PC-9 (cell line): ENCODE data around the gene RBAK.
"Not testable (repeated sequence)": the region's sequence is repeated elsewhere in the genome, so short reads cannot be mapped to it uniquely, and the experiment has no call there.

ENCODE experiments used
- EZH2 ChIP-seq: fragments of 200-600 bp; sonication (generic); IDR thresholded peaks from 2 replicates; pipeline ENCODE4 v1.8.0; 2017; ENCODE audit warnings: antibody characterized with exemption, low read depth
- TF ChIP-seq, protein P1 (sequence below): fragments of 200-600 bp; sonication (generic); conservative IDR thresholded peaks from 2 replicates; pipeline ENCODE4 v1.6.1; 2017; ENCODE audit warnings: mixed run types, antibody characterized with exemption, mild to moderate bottlenecking, moderate library complexity

DNA sequence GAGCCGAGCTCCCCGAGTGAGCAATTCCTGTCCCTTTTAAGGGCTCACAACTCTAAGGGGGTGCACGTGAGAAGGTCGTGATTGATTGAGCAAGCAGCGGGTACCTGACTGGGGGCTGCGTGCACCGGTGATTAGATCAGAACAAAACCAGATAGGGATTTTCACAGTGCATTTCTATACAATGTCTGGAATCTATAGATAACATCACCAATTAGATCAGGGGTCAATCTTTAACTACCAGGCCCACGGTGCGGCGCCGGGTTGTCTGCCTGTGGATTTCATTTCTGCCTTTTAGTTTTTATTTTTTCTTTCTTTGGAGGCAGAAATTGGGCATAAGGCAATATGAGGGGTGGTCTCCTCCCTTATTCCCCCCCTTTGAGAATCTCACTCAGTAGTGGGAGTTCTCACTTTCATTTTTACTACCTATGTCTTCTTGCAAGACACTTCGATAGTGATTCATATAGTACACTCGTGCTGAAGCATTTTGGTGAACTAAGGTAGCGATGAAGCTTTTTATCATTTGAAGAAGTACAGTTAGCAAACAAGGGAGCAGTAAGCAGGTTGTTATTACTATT is 24.6 kb upstream of the RBAK start:
- TF ChIP-seq EZH2, result not testable (repeated sequence)
- TF ChIP-seq, protein P1, sequence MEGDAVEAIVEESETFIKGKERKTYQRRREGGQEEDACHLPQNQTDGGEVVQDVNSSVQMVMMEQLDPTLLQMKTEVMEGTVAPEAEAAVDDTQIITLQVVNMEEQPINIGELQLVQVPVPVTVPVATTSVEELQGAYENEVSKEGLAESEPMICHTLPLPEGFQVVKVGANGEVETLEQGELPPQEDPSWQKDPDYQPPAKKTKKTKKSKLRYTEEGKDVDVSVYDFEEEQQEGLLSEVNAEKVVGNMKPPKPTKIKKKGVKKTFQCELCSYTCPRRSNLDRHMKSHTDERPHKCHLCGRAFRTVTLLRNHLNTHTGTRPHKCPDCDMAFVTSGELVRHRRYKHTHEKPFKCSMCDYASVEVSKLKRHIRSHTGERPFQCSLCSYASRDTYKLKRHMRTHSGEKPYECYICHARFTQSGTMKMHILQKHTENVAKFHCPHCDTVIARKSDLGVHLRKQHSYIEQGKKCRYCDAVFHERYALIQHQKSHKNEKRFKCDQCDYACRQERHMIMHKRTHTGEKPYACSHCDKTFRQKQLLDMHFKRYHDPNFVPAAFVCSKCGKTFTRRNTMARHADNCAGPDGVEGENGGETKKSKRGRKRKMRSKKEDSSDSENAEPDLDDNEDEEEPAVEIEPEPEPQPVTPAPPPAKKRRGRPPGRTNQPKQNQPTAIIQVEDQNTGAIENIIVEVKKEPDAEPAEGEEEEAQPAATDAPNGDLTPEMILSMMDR, result not testable (repeated sequence)
